GM19372 (cell line): ENCODE results near the gene AK4.
"Not testable (repeated sequence)": the region's sequence is repeated elsewhere in the genome, so short reads cannot be mapped to it uniquely, and the experiment has no call there.

ENCODE experiments used
- ATAC-seq: cut with Tn5 transposase; IDR thresholded peaks from one replicate; pipeline ENCODE4 v1.9.1; 2021; ENCODE audit warnings: mild to moderate bottlenecking, low read depth, moderate library complexity; ENCODE audit not compliant: unreplicated experiment

The AK4 gene

GRCh38 chr1:65150108-65150463 lies 2.1 kb downstream of the AK4 start:
- ATAC-seq, result no peak

DNA sequence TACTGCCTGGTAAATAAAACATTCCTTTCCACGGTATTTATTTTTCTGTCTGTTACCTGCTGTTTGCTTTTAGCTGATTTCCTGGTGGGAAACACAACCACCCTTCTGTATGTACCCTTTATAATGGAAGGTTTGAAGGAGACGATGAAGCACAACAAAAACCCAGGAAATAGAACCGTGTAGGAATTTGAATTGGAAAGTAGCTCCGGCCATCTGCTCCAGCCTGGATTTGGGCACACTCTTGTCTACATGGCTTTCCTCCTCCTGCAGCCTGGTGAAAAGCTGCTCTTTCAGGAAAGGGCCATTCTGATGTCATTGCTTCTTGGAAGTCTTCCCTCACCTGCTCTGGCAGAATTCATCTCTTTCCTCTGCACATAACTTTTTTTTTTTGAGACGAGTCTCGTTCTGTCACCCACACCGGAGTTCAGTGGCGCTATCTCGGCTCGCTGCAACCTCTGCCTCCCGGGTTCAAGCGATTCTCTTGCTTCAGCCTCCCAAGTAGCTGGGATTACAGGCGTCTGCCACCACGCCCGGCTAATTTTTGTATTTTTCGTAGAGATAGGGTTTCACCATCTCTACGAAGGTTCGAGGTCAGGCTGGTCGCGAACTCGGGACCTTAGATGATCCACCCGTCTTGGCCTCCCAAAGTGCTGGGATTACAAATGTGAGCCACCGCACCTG lies 2.7 kb downstream of the AK4 start:
- no peak for ATAC-seq

- ATAC-seq, result no peak
Observed at GRCh38 chr1:65151641-65152040, 3.6 kb downstream of the AK4 start.

DNA sequence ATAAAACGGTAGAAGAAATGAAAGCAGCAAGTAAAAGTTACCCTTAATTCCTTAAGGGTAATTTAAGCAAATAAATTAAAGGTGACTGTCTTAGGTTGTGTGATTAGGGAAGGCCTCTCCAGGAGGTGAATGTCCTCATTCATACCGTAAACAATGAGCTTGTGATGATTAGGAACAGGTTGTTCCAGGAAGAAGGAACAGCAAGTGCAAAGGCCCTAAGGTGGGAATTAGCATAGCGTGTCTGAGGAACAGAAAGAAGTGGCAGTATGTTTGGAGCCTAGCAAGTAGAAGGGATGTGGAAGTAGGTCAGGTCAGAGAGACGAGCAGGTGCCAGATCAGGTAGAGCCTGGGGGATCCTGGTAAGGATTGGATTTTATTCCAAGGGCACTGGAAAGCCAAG lies 5.6 kb downstream of the AK4 start:
- ATAC-seq, result no peak

GRCh38 chr1:65156910-65157545 lies 9.0 kb downstream of the AK4 start:
- ATAC-seq, result no peak

DNA sequence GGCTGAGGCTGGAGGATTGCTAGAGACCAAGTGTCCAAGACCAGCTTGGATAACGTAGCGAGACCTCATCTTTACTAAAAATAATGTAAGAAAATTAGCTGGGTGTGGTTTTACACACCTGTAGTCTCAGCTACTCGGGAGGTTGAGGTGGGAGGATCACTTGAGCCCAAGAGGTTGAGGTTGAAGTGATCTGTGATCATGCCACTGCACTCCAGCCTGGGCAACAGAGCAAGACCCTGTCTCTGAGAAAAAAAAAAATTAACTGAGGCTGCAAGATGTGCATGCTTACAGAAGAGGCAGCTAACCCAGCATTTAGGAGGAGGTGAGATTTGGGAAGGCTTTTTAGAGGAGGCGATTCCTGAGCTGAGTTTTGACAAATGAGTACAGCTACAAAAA lies 9.5 kb downstream of the AK4 start:
- ATAC-seq, result no peak

DNA sequence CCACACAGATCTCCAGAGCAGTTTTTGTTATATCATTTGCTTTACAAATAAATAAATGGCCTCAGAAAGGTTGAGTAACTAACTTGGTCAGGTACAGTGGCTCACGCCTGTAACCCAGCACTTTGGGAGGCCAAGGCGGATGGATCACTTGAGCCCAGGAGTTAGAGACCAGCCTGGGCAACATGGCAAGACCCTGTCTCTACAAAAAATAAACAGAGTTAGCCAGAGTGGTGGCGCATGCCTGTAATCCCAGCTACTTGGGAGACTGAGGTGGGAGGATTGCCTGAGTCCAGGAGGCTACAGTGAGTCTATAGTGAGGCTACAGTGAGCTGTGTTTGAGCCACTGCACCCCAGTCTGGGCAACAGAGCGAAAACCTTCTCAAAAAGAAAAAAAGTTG lies 11.3 kb downstream of the AK4 start:
- not testable (repeated sequence) for ATAC-seq

DNA sequence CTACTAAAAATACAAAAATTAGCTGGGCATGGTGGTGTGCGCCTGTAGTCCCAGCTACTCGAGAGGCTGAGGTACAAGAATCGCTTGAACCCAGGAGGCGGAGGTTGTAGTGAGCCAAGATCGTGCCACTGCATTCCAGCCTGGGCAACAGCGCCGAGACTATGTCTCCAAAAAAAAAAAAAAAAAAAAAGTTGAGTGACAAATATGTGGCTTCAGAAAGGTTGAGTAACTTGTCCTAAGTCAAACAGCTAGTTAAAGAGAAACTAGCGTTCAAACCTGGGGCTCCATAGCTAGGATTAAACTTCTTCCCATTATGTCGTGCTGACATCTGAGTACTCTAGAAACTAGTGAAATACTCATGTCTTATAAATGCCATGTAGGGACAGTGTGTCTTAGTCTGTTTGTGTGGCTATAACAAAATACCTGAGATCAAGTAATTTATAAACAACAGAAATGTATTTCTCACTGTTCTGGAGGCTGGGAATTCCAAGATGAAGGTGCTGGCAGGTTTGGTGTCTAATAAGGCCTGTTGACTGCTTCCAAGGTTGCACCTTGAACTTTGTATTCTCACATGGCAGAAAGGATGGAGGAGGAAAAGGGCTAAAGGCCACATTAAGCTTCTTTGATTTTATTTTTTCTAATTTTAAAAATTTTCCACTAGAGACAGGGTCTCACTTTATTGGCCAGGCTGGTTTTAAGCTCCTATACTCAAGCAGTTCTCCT lies 12.0 kb downstream of the AK4 start:
- ATAC-seq, result no peak

GRCh38 chr1:65163201-65163805 lies 15.3 kb downstream of the AK4 start:
- ATAC-seq, result no peak

DNA sequence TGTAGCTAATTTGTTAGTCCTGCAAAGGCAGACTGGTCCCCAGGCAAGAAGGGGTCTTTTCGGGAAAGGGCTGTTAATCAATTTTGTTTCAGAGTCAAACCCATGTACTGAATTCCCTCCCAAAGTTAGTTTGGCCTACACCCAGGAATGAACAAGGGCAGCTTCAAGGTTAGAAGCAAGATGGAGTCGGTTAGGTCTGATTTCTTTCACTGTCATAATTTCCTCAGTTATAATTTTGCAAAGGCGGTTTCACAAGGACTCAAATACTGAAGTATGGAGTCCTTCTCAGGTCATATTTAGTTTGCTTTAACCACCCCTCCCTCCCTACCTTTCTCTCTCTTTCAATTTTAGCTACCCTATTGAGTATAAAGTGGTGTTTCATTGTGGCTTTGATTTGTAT lies 16.1 kb downstream of the AK4 start:
- ATAC-seq, result not testable (repeated sequence)

DNA sequence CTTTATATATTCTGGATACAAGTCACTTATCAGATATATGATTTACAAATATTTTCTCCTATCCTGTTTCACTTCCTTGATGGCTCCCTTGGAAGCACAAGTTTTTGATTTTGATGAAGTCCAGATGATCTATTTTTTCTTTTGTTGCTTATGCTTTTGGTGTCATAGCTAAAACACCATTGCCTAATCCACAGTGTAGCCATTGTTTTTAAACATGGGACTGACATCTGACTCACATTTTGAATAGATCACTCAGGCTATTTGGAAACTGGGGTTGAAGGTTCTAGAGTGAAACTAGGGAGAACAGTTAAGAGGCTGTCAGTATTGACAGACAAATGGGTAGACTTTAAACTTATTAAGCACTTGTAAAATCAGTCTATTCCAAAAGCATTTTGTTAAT lies 16.6 kb downstream of the AK4 start:
- ATAC-seq, result no peak

DNA sequence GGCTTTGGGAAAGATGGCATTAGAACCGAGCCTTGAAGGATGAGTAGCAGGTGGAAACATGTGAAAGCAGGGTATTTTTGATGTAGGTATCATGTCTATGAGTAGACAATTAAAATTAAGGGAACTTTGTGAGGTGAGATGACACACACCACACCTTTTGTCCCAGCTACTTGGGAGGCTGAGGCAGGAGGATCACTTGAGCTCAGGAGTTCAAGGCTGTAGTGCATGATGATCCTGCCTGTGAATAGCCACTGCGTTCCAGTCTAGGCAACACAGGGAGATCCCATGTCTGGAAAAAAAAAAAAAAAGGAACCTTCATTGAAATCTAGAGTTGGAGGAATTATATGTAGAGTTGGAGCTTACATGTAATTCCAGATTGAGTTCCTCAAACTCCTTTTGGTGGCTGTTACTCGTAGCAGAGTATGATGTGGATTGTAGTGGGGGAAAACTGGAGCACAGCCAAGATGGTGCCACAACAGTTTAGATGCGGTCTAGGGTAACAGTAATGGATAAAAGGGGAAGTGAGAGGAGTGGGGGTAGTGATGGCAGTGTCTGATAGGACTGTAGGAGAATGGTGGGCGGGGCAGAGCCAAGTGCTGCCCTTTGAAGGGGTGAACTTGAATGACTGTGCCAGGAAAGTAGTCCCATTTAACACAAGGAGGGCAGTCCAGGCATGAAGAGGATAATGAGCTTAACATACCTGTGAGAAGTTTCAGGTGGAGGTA lies 17.4 kb downstream of the AK4 start:
- ATAC-seq, result peak; percentile 54

GRCh38 chr1:65166572-65167305 lies 18.7 kb downstream of the AK4 start:
- ATAC-seq, result peak; percentile 75

DNA sequence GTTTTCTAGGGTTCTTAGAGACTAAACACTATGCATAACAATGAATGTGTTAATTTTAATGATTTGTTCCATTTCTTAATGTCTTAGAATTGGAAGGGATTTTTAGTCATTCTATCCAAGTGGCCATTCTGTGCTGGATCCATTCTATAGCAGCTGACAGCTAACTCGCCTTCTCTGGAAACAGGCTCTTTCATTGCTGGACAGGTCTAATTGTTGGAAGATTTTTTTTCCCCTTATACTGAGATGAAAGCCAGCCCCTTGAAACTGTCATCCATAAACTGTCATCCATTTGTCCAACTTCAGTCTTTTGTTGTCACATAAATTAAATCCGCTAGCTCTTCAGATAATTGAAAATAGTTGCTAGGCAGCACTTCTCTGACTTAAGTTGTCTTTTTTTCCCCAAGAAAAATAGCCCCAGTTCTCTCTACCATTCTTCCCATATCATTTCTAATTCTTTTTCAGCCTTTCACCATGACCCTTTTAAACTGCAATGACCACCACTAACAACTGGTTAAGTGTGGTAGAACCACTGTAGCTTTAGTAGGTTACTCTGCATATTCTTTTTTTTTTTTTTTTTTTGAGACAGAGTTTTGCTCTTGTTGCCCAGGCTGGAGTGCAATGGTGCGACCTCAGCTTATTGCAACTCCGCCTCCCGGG lies 19.7 kb downstream of the AK4 start:
- ATAC-seq, result no peak

GRCh38 chr1:65168867-65169266 lies 20.9 kb downstream of the AK4 start:
- ATAC-seq, result no peak

- no peak for ATAC-seq
Observed at GRCh38 chr1:65170511-65171142, 22.6 kb downstream of the AK4 start.

GRCh38 chr1:65172936-65173690 lies 25.1 kb downstream of the AK4 start:
- ATAC-seq, result no peak

DNA sequence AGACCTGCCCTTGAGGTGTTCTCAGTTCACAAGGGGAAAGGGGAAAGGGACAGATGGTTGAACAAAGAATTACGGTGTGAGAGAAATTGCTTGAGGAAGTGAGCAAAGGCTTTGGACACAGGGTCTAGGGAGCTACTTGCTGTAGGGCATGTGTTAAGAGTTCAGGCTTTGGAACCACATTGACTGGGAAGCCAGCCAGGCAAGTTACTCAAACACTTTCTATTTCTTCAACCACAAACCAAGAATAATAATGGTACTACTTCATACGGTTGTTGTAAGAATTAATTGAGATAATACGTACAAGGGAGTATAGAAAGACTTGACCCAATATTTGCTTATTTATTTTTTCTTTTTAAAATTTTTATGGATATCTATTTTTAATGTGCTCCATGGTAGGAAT lies 26.6 kb downstream of the AK4 start:
- peak; percentile 86 for ATAC-seq
